Measurements from ENCODE around the gene YDJC. TPM values are rescaled to one million over a fixed set of nuclear protein-coding genes. Genes with fewer than 3 reads are reported as not detected.
"Not testable (repeated sequence)": the region's sequence is repeated elsewhere in the genome, so short reads cannot be mapped to it uniquely, and the experiment has no call there.

YDJC gene
- total and polyA plus RNA-seq, 2 of the 4 experiments (the other 2 are of a cell fraction) = 8.1 to 23.6 TPM

- not testable (repeated sequence) for BruUV-seq (replicated peaks)
These were observed 49.0 kb upstream of the YDJC start for GRCh38 chr22:21678842-21679241.

More at GRCh38 chr22:21678842-21679241, 49.0 kb upstream of the YDJC start:
- dilution Hi-C loops (cut with HindIII; ENCODE audit: low sequenced_read_pairs, unreplicated experiment); H3K9me1 ChIP-seq (ENCODE audit: insufficient read depth, low read length); H3K4ac ChIP-seq (ENCODE audit: low read depth, low read length); H3K4me3 ChIP-seq (ENCODE audit: insufficient read depth, low read depth, low read length); H3K9ac ChIP-seq (ENCODE audit: low read depth, low read length); POLR2A ChIA-PET (ENCODE audit: unreplicated experiment); H2BK20ac ChIP-seq (ENCODE audit: low read depth, low read length); H2BK120ac ChIP-seq (ENCODE audit: low read depth, low read length); H2AFZ ChIP-seq (replicated peaks; ENCODE audit: low read length, poor library complexity); H3K56ac ChIP-seq (ENCODE audit: extremely low read depth, insufficient read depth, low read length); DNase-seq; H3K4me2 ChIP-seq (ENCODE audit: low read depth, low read length); H3K23ac ChIP-seq (ENCODE audit: low read depth, low read length); H3K18ac ChIP-seq (ENCODE audit: low read depth, low read length); H3K79me1 ChIP-seq (ENCODE audit: low read depth in 1 of 2, low read length in 2 of 2); H4K8ac ChIP-seq (ENCODE audit: low read depth in 2 of 2, low read length in 2 of 2); H3K9me3 ChIP-seq (ENCODE audit: control insufficient read depth, insufficient read depth, low read length); H4K91ac ChIP-seq (ENCODE audit: insufficient read depth, low read depth, low read length); CTCF ChIA-PET; intact Hi-C loops (cut with micrococcal nuclease); H2BK5ac ChIP-seq (ENCODE audit: low read depth, low read length, poor library complexity, severe bottlenecking); H4K20me1 ChIP-seq (ENCODE audit: insufficient read depth, low read length); H3K14ac ChIP-seq (replicated peaks; ENCODE audit: low read depth, low read length); H4K5ac ChIP-seq (ENCODE audit: low read depth, low read length); H3K27ac ChIP-seq (ENCODE audit: insufficient read depth, low read length); H2AK9ac ChIP-seq (replicated peaks; ENCODE audit: low read depth, low read length, poor library complexity); ATAC-seq (ENCODE audit: low read depth); H3K27me3 ChIP-seq (ENCODE audit: control insufficient read depth, insufficient read depth, low read length); H3K4me1 ChIP-seq (ENCODE audit: control insufficient read depth, insufficient read depth, low read length); H2AK5ac ChIP-seq (ENCODE audit: low read depth, low read length); in situ Hi-C loops (cut with MboI; ENCODE audit: low sequenced_read_pairs); H2BK15ac ChIP-seq (ENCODE audit: low read depth, low read length): not testable (repeated sequence)
- H3K36me3 ChIP-seq (ENCODE audit: control insufficient read depth, insufficient read depth, low read length) = peaks cover 46% of the 10 kb centered on the region
- WGBS, 2 experiments (ENCODE audit: extremely low coverage in 2 of 2, insufficient read length in 1 of 2) = no CpG with 5 or more reads among the region's 12 CpGs

Data from IMR-90 (cell line).